Measurements from ENCODE around the gene CCDC197.

GRCh38 chr14:93989939-93990338 lies 7.2 kb upstream of the CCDC197 start:
- TF ChIP-seq CTCF (IDR thresholded peaks at IDR 0.05) (no peak), EP300 (IDR thresholded peaks at IDR 0.05) (no peak)

Measured in sigmoid colon (tissue), 4 donors.